ENCODE measurements around the gene DOCK4. TPM values are rescaled to one million over a fixed set of nuclear protein-coding genes. Genes with fewer than 3 reads are reported as not detected.

Gene DOCK4
- polyA plus RNA-seq, 2 of the 4 experiments (the other 2 are of a cell fraction): 13.7 to 15.7 TPM

DNA sequence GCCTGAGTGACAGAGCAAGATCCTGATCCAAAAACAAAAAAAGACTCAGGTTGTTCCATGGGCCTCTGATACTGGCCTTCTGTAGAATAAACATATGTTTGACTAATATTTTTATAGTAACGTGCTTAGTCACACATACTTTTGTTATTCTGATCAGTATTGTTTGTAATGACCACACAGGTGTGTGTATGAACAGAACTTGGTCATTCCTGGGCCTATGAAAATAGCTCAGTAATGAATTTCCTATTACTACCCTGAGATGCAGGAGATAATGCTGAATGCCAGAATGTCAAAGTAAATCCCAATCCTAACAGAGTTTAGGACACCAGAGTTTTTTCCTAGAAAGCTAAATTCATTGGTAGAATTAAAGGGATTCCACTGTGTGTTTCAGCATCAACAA is 108.7 kb downstream of the DOCK4 start:
- CTCF ChIA-PET: interaction anchor here (1.1 to 1.4 kb wide), 2 partner anchors 9 to 12 kb away, joined by 4 to 5 read pairs; no protein-coding TSS in a partner anchor
- POLR2A ChIA-PET: no interaction called here
- no peak for DNase-seq (ENCODE audit: low read depth in 1 of 2, low spot score in 1 of 2)

DNA sequence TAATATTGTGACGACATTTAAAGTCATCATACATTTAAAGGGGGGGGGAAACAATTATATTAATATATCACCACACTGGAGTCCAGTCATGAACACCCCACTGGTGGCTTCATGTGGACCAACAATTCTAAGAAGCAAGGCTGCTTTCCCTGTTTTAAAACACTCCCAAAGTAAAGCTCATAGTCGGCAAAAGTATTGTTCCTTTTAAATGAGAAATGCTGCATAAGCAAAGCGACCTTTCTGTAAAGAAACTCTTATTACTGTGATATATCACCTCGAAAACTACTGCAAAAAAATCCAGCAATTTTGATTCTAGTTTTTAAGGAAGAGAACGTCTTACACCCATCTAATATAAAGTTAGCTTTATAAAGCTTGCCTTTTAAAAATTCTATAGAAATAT is 112.8 kb downstream of the DOCK4 start:
- CTCF ChIA-PET: interaction anchor here (0.6 to 1.2 kb wide), 4 partner anchors 12 to 596 kb away, joined by 3 to 4 read pairs (median 3); no protein-coding TSS in a partner anchor

More for the DNA sequence above, 108.7 kb downstream of the DOCK4 start:
- no peak overlapping the region for H3K27ac ChIP-seq
- H3K4me1 ChIP-seq: peaks cover 5% of the 10 kb centered on the region; the same call in 2 of the 3 replicates
- ATAC-seq (no peak; a peak in 1 of 6 replicates), FAIRE-seq (no peak)
- no peaks in the 10 kb centered on the region for H3K9me3 ChIP-seq
- no peak overlapping the region for H3K4me2 ChIP-seq
- WGBS (ENCODE audit: missing lambda C conversion rate): 68% methylated on average over 1 of the region's 1 CpG
- TF ChIP-seq EP300 (IDR thresholded peaks at IDR 0.05) (no peak), ELK1 (IDR thresholded peaks at IDR 0.05; ENCODE audit: low read depth, low read length) (no peak), POLR2A (IDR thresholded peaks at IDR 0.05; ENCODE audit: low read length) (no peak), FOXS1 (CRISPR knock-in tag; IDR thresholded peaks at IDR 0.05) (no peak), RCOR1 (IDR thresholded peaks at IDR 0.05; ENCODE audit: low read depth, low read length) (no peak), CEBPB (IDR thresholded peaks at IDR 0.05) (no peak), NFE2L2 (conservative IDR thresholded peaks at IDR 0.05; ENCODE audit: low read length) (no peak), CBX2 (IDR thresholded peaks at IDR 0.05; ENCODE audit: borderline replicate concordance, low read depth) (no peak), CTCF (IDR thresholded peaks at IDR 0.05) (no peak), PHF8 (IDR thresholded peaks at IDR 0.05; ENCODE audit: borderline replicate concordance, low read depth) (no peak)
- TF ChIP-seq, protein P1, sequence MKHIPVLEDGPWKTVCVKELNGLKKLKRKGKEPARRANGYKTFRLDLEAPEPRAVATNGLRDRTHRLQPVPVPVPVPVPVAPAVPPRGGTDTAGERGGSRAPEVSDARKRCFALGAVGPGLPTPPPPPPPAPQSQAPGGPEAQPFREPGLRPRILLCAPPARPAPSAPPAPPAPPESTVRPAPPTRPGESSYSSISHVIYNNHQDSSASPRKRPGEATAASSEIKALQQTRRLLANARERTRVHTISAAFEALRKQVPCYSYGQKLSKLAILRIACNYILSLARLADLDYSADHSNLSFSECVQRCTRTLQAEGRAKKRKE (CRISPR knock-in tag; IDR thresholded peaks at IDR 0.05; ENCODE audit: low read depth): no peak
- TF ChIP-seq, protein P2, sequence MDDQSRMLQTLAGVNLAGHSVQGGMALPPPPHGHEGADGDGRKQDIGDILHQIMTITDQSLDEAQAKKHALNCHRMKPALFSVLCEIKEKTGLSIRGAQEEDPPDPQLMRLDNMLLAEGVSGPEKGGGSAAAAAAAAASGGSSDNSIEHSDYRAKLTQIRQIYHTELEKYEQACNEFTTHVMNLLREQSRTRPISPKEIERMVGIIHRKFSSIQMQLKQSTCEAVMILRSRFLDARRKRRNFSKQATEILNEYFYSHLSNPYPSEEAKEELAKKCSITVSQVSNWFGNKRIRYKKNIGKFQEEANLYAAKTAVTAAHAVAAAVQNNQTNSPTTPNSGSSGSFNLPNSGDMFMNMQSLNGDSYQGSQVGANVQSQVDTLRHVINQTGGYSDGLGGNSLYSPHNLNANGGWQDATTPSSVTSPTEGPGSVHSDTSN (IDR thresholded peaks at IDR 0.05): no peak
- no peak overlapping the region for H3K4me3 ChIP-seq

DNA sequence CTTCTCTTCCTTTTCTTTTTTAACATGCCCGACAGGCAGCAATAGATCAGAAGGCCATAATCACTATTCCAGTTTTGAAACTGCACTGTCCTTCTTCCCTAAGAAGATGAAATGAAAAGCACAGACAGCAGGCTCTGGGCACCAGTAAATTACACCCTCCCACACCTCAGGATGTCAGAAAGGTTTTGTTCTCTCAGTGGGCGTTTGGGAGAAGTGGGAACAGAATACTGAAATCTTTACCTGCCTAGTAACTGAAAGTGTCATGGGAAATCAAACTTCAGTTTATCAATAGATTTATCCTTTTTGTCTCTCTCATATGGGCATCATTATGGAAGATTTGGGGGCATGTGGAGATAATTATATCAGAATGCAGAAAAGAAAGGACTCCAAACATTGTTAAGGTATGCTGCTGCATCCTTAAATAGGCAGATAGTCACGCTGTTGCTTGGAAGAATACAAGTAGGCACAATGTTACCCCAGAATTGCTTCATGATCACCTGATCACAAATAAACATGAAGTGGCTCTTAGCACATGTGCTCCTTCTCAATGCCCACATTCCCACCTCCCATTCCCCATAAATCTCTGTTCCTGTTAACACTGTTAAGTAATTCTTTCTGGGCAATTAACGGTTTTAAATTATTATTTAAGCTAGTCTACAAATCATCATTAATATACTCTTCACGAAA is 113.3 kb downstream of the DOCK4 start:
- Histone ChIP-seq H3K27ac (no peak overlapping the region), H3K4me2 (no peak overlapping the region), H3K4me3 (no peak overlapping the region), H3K9me3 (no peaks in the 10 kb centered on the region), H3K4me1 (peaks cover 21% of the 10 kb centered on the region)
- FAIRE-seq (no peak), DNase-seq (ENCODE audit: low read depth in 1 of 2, low spot score in 1 of 2) (no peak), ATAC-seq (no peak)
- ChIA-PET POLR2A (no interaction called here), CTCF (interaction anchor here (0.6 to 1.0 kb wide), 3 partner anchors 19 to 596 kb away, joined by 3 to 4 read pairs (median 3); no protein-coding TSS in a partner anchor)
- 83% methylated on average over 5 of the region's 5 CpGs for WGBS (ENCODE audit: missing lambda C conversion rate)
- no peak for TF ChIP-seq HOXB13 (CRISPR knock-in tag; IDR thresholded peaks at IDR 0.05; ENCODE audit: low read depth)
- TF ChIP-seq EHMT2 (IDR thresholded peaks at IDR 0.05; ENCODE audit: low read depth): no peak
- no peak for TF ChIP-seq PHF8 (IDR thresholded peaks at IDR 0.05; ENCODE audit: borderline replicate concordance, low read depth)
- TF ChIP-seq ZFP36 (IDR thresholded peaks at IDR 0.05; ENCODE audit: borderline replicate concordance, partially characterized antibody): no peak
- TF ChIP-seq RAD21 (conservative IDR thresholded peaks at IDR 0.05 in 1 of 2, IDR thresholded peaks at IDR 0.05 in 1 of 2): no peak
- no peak for TF ChIP-seq MAX (IDR thresholded peaks at IDR 0.05)
- TF ChIP-seq ELK1 (IDR thresholded peaks at IDR 0.05; ENCODE audit: low read depth, low read length): no peak
- no peak for TF ChIP-seq ZC3H11A (IDR thresholded peaks at IDR 0.05)
- no peak for TF ChIP-seq FOSB (CRISPR knock-in tag; IDR thresholded peaks at IDR 0.05)
- TF ChIP-seq, protein P3, sequence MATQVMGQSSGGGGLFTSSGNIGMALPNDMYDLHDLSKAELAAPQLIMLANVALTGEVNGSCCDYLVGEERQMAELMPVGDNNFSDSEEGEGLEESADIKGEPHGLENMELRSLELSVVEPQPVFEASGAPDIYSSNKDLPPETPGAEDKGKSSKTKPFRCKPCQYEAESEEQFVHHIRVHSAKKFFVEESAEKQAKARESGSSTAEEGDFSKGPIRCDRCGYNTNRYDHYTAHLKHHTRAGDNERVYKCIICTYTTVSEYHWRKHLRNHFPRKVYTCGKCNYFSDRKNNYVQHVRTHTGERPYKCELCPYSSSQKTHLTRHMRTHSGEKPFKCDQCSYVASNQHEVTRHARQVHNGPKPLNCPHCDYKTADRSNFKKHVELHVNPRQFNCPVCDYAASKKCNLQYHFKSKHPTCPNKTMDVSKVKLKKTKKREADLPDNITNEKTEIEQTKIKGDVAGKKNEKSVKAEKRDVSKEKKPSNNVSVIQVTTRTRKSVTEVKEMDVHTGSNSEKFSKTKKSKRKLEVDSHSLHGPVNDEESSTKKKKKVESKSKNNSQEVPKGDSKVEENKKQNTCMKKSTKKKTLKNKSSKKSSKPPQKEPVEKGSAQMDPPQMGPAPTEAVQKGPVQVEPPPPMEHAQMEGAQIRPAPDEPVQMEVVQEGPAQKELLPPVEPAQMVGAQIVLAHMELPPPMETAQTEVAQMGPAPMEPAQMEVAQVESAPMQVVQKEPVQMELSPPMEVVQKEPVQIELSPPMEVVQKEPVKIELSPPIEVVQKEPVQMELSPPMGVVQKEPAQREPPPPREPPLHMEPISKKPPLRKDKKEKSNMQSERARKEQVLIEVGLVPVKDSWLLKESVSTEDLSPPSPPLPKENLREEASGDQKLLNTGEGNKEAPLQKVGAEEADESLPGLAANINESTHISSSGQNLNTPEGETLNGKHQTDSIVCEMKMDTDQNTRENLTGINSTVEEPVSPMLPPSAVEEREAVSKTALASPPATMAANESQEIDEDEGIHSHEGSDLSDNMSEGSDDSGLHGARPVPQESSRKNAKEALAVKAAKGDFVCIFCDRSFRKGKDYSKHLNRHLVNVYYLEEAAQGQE (IDR thresholded peaks at IDR 0.05): no peak
- no peak for TF ChIP-seq NFE2L2 (conservative IDR thresholded peaks at IDR 0.05; ENCODE audit: low read length)

More for the DNA sequence above, 112.8 kb downstream of the DOCK4 start:
- DNase-seq (ENCODE audit: low read depth in 1 of 2, low spot score in 1 of 2) (no peak), FAIRE-seq (no peak), ATAC-seq (no peak)
- no peak overlapping the region for H3K4me3 ChIP-seq
- no peak overlapping the region for H3K27ac ChIP-seq
- peaks cover 15% of the 10 kb centered on the region for H3K4me1 ChIP-seq
- WGBS (ENCODE audit: missing lambda C conversion rate): 89% methylated on average over 5 of the region's 5 CpGs
- no peaks in the 10 kb centered on the region for H3K9me3 ChIP-seq
- H3K4me2 ChIP-seq: no peak overlapping the region
- POLR2A ChIA-PET: no interaction called here
- TF ChIP-seq MAFK (IDR thresholded peaks at IDR 0.05; ENCODE audit: partially characterized antibody) (peak; percentile 40), RCOR1 (IDR thresholded peaks at IDR 0.05; ENCODE audit: low read depth, low read length) (no peak)
